Measurements from ENCODE around the gene IGFBP2.

The IGFBP2 gene

DNA sequence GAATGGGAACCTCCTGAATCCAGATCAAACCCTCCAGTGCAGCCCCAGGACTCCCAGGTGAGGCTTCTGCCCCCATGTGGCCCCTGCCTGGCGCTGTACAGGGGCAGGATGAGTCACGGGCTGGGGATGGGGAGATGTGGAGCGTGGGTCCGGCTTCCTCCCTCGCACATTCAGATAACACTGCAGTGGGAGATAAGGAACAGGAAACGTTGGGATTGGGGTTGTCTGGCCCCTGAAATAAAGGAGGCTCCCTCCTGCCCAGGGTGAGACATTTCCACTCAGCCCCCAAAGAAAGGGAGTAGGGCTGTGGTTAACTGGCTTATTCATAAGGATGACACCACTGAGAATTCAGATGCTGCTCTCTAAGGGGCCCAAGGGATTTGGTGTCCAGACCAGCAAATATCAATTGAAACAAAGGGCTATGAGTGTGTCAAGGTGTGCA lies 31.4 kb downstream of the IGFBP2 start:
- no peak for DNase-seq

- no peak for DNase-seq
These were observed 32.0 kb downstream of the IGFBP2 start for GRCh38 chr2:216665242-216665641.

DNA sequence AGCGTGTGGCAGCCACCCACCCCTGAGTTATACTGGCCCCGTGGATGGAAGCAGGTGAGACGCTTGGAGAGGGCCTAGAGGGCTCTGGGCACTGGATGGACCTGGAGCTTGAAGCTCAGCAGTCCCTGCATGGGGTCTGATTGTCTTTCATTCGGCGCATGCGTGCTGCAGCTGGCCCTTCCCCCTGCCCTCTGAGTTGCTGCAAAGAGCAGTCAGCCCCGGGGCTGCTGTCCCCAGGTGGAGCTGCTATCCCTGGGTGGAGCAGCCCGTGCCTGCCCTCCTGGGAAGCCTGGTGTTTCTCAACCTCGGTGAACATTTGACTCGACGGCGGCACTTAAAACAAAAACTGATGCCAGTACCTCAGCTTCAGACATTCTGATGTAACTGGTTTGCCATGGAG lies 32.5 kb downstream of the IGFBP2 start:
- no peak for DNase-seq

- peak; percentile 28 for DNase-seq
These were observed 33.4 kb downstream of the IGFBP2 start for GRCh38 chr2:216666461-216667233.

DNA sequence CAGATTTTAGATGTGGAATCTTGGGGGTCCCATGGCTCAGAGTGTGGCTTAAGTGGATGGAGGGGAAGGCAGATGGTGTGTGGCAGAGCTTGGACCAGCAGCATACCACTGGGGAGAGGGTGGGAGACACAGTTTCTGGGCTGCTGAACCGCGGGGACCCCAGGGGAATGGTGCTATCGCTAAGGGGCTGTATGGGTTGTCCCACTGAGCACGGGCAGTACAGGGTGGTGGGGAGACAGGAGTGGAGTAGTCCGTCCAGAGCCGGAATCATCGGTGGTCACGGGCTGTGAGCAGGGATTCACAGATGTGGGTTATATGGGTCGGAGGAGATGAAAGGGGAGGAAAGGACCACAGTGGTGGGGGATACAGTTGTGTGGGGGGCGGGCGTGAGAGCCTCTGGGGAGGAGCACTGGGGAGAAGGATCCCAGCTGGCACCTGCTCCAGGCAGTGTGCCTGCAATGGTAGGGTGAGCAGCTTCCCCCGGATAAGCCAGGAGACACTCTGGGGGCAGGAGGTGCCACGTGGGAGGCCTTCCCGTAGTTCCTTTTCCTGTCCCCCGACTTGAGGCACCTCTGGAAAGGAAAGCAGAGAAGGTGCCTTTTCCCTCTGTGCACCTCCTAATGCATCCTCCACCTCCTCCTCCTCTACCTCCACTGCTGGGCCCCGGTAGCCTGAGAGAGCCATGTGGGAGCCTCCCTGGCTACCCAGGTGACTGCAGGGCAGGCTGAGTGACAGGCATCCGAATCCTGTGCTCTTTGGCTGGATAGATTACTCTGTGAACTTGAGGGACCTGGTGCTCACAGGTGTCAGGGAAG lies 37.3 kb downstream of the IGFBP2 start:
- DNase-seq, result no peak

- DNase-seq, result no peak
These were observed 37.8 kb downstream of the IGFBP2 start for GRCh38 chr2:216671081-216671411.

GRCh38 chr2:216671791-216672343 lies 38.6 kb downstream of the IGFBP2 start:
- DNase-seq, result no peak

DNA sequence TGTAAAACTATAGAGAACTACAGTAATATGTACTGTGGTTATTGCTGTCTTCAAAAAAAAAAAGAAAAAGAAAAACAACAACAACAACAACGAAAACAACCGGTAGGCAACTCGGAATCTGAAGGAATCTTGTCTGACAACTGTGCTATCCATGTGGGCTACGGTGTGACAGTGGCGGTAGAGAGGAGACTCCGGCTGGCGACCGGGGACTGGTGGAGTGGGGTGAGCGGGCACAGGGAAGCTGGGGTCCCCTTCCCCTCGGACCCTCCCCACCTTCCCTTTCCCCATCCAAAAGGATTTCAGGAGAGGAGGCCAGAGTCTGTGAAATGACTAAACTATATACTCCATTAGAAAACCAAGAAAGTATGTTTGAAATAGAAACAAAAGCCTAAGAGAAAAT lies 39.2 kb downstream of the IGFBP2 start:
- DNase-seq, result no peak

DNA sequence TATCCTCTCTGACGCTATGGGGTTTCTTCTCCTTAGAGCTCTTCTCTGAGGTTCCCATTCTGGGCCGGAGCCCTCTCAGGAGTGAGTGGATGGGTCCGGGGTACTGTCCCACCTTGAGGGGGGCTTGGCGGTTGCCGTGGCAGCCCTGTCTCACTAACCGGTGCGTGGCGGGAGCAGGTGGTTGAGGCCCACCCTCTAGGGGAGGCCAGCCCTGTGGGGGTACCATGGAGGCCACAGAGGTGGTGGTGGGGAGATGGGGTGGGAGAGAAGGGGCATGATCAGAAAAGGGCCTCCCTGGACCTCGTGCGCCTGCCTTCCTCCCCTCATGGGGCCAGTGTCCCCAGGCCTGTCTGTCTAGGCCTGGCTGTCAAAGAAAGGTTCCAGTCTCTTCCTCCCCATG lies 39.8 kb downstream of the IGFBP2 start:
- DNase-seq, result no peak

GRCh38 chr2:216673609-216674008 lies 40.4 kb downstream of the IGFBP2 start:
- no peak for DNase-seq

- no peak for DNase-seq
These were observed 41.2 kb downstream of the IGFBP2 start for GRCh38 chr2:216674376-216674775.

DNA sequence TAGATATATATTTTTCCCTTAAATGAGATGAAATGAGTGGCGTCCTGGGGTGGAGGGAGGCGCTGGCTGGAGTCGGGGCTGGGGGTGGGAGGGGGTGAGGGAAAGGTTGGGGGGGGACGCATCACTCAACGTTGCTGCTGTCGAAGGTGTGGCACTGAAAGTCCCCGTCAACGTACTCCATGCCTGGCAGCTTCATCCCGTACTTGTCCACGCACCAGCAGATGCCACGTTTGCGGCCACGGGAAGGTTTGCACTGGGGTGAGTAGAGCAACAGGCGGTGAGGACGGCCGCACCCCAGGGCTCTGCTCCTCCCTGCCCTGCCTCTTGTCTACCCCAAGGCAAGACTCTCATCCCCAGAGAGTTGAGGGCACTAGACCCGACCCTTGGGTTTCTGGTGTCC lies 43.4 kb downstream of the IGFBP2 start:
- DNase-seq, result no peak

DNA sequence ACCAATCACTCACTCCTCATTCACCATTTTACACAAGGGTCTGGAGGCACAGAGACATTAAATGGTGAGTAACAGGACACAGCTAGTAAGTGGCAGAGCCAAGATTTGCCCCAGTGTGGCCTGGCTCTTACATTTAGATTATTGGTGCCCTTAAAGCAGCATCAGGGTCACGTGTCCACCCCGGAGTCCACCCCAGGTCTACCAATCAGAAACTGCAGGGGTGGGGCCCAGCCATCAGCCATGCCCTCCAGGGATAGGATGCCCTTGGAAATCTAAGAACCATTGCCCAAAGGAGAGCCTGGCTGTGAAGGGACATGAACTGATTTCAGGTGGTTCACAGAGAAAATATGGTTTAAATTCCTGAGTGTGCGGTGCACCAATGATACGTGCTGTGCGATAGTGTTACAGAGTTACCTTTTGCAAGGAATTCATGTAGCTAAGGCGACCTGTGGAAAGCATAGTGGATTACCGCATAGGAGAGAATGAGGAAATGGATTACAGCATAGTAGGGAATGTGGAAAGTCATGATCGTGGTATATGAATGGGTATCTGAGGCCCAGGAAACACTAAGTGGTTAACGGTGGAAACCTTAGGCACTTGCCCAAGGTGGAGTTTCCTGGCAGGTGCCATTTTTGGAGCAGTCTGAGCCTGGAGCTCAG lies 44.3 kb downstream of the IGFBP2 start:
- no peak for DNase-seq

DNA sequence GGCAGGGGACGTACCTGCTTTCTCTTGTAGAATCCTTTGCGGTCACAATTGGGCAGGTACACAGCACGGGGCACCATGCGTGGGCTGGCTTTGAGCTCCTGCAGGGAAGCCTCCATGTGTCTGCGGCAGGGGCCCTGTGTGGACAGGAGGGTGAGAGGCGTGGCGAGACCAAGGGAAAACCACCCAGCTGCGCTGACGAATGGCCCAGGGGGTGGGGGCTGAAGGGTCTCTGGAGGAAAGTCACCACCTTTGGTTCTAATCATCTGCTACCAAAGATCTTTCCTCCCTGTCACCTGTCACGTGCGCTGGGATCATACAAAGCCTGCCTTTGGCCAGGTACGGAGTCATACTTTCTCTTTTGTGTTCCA lies 44.9 kb downstream of the IGFBP2 start:
- no peak for DNase-seq

DNA sequence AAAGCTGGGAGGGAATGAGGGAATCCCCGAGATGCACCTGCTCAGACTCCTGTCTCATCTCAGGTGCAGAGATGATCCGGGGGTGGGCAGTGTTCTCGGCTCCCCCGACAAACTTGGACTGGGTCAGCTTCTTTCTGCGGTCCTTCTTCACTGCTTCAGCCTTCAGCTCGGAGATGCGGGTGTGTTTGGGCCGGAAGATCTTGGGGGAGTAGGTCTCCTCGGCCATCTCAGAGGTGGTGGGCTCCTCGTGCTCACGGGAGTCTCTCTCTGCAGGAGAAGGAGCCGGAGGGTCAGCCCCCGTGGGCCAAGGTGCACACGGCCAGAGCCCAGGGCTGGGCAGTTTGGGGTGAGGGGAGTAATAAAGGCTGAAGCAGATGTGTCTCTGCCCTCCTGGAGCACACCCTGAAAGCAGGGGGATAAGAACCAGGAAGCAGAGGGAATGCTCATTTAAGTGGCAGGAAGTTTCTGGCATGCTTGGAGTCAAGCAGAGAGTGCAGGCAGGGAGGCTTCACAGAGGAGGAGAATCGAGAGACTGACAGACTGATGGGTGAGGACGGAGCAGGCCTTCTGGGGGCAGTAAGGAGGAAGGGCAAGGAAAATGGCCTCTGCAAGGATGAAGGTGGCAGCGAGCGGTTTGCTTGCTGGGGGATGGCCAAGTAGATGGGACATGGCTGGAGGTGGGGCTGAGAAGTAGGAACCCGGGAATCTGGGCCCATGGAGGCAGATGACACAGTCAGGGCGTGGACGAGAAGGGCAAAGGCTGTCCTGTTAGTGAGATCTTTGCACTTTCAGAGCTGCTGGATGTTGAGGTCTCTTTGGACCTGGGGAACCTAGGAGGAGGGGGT lies 45.8 kb downstream of the IGFBP2 start:
- DNase-seq, result no peak

- DNase-seq, result no peak
These were observed 46.4 kb downstream of the IGFBP2 start for GRCh38 chr2:216679658-216680024.

GRCh38 chr2:216680951-216681629 lies 47.9 kb downstream of the IGFBP2 start:
- DNase-seq, result no peak

DNA sequence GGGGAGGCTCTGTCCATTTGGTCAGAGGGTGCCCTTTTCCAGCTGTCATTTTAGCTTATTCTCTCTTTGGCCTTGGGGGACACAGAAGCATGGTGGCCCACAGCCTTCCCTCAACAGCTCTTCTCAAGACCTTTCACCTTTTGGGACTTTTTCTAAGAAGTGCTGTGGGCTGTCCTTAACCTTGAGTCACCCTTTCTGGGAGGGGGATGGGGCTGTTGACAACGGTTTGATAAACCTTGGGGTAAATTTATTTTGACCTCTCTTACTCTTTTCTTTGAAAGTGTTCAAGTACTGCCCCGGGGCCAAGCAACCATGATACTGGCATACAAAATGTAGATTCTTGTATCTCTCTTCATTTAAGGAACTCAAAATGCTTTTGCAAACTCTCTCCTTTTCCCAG lies 48.5 kb downstream of the IGFBP2 start:
- no peak for DNase-seq

DNA sequence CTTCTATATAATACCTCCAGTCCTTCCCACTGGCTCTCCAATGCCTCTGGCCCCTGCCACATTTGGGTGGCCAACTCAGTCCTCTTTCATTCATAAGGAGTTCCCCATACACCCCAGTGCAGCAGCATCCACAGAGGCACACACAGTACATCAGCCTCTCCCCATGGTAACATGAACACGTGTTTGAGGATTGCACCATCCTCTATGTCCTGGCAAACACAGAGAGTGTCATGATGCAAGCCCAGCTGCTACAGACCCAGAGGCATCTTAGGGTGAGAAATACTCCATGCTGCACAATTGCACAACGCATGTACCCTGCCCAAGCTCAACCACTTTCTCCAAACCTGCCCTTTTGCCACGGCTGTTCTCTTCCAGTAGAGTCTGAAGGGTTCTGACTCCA lies 50.6 kb downstream of the IGFBP2 start:
- peak; percentile 89 for DNase-seq

- no peak for DNase-seq
These were observed 52.2 kb downstream of the IGFBP2 start for GRCh38 chr2:216685327-216685875.

DNA sequence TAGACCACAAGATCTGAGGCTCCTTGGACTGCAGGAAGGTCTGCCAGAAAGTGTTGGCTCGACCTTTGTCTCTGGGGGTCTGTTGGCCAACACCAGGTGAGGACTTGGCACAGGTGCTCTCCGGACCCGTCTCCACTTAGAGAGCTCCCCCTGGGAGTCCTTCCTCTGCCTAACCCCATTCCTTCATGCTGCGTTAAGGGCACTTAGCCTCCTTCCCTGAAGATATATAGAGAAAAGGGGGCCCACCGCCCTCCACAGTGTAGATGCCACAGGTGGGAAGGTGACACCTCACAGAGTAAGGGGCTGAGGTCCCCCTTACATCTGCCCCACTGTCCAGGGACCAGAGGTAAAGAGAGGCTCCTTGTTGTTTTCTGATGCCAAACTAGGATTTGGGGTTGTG lies 53.9 kb downstream of the IGFBP2 start:
- no peak for DNase-seq

DNA sequence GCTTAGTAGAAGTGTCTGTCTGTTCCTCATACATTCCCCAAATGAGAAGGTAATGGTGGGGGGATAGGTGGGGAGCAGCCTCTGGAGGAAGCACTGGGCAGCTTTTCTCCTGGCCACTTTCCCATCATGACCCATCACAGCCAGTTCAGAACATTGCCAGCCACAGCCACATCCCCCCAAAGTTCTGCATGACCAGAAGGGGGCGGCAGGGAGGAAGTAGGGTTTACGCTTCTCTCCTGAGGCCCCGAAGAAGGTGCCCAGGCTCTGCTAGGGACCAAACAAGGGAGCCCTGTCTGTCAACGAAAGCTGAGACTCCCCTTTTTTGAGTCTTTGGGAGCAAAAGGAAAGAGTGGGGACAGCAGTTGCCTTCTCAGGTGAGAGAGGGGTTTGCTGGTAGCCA lies 54.4 kb downstream of the IGFBP2 start:
- DNase-seq, result no peak

Measured in HCEC 1CT (cell line).